Activated B cell treated with CpG ODN at 0.5 μM for 24 hours (primary cell): Measurements from ENCODE around the gene CRYL1. TPM values are rescaled to one million over a fixed set of nuclear protein-coding genes. Genes with fewer than 3 reads are reported as not detected.

Source experiments
- ATAC-seq: fragments of 200-7000 bp; cut with Tn5 transposase; one replicate; pipeline ENCODE4 v1.10.0; 2021; ENCODE audit warnings: low read depth, mild to moderate bottlenecking, moderate library complexity
- CTCF ChIA-PET: fragments of 350-600 bp; sonication (Branson Sonifier 250); formaldehyde crosslinking; loops from one replicate; lab custom pipeline; 2021; ENCODE audit warnings: antibody characterized with exemption; lab: Charles Lee
- POLR2A ChIA-PET: fragments of 350-600 bp; sonication (Branson Sonifier 250); formaldehyde crosslinking; loops from one replicate; lab custom pipeline; 2021; ENCODE audit warnings: antibody characterized with exemption; lab: Charles Lee
- DNase-seq: peaks from one replicate; pipeline ENCODE4 v3.0.0; 2022
- H3K27ac Mint-ChIP-seq: one replicate; pipeline ENCODE4 v1.8.0; 2020; ENCODE audit warnings: mixed read lengths
- H3K27me3 Mint-ChIP-seq: one replicate; pipeline ENCODE4 v1.8.0; 2021; ENCODE audit warnings: mixed read lengths
- H3K36me3 Mint-ChIP-seq: one replicate; pipeline ENCODE4 v1.8.0; 2021; ENCODE audit warnings: low read depth, mixed read lengths
- H3K4me1 Mint-ChIP-seq: one replicate; pipeline ENCODE4 v1.8.0; 2021; ENCODE audit warnings: mixed read lengths
- H3K4me3 Mint-ChIP-seq: one replicate; pipeline ENCODE4 v1.8.0; 2020; ENCODE audit warnings: mild to moderate bottlenecking, mixed read lengths
- H3K9me3 Mint-ChIP-seq: one replicate; pipeline ENCODE4 v1.8.0; 2020; ENCODE audit warnings: mixed read lengths
- intact Hi-C: fragments of 100-400 bp; cut with micrococcal nuclease; formaldehyde crosslinking; loops from one replicate; pipeline ENCODE4 v1.15.1; 2024
- total RNA-seq: library from RNA; stranded (reverse); gene quantifications from 2 replicates; pipeline ENCODE4 v1.2.3, GENCODE V29; 2022
- TF ChIP-seq, protein P1 (sequence below): fragments of 200-600 bp; IDR thresholded peaks from one replicate; pipeline ENCODE4 v1.8.0; 2022; ENCODE audit warnings: antibody characterized with exemption, mild to moderate bottlenecking

Gene CRYL1
- total RNA-seq, 1 donor from 2014 or later, result 9.6 TPM

DNA sequence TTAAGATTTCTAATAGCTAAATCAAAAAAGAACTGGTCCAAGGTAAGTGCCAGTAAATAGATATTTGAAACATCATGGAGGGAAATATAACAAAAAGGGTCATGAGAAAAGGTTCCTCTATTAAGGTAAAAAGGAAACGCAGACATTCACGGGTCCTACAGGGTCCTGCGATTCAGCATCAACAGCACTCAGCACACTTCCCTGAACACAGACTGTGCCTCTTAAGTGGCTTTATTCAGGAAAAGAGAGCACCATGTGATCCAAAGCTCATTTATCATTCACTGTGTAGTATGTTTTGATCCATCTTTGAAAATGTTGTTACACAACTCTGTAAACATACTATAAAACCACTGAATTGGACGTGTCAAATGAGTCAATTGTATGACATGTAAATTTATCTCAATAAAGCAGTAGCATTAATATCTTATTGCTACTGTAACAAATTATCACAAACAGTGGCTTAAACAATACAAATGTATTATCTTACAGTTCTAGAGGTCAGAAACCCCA is 33.7 kb downstream of the CRYL1 start:
- Mint-ChIP-seq H3K27me3 (no peaks in the 10 kb centered on the region), H3K36me3 (peaks cover 9% of the 10 kb centered on the region), H3K27ac (no peak overlapping the region), H3K4me3 (no peak overlapping the region), H3K4me1 (no peaks in the 10 kb centered on the region), H3K9me3 (no peaks in the 10 kb centered on the region)
- TF ChIP-seq, protein P1, sequence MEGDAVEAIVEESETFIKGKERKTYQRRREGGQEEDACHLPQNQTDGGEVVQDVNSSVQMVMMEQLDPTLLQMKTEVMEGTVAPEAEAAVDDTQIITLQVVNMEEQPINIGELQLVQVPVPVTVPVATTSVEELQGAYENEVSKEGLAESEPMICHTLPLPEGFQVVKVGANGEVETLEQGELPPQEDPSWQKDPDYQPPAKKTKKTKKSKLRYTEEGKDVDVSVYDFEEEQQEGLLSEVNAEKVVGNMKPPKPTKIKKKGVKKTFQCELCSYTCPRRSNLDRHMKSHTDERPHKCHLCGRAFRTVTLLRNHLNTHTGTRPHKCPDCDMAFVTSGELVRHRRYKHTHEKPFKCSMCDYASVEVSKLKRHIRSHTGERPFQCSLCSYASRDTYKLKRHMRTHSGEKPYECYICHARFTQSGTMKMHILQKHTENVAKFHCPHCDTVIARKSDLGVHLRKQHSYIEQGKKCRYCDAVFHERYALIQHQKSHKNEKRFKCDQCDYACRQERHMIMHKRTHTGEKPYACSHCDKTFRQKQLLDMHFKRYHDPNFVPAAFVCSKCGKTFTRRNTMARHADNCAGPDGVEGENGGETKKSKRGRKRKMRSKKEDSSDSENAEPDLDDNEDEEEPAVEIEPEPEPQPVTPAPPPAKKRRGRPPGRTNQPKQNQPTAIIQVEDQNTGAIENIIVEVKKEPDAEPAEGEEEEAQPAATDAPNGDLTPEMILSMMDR, result no peak
- CTCF ChIA-PET, result interaction anchor here (1.0 to 7.4 kb wide), 11 partner anchors 93 to 684 kb away, joined by 3 to 91 read pairs (median 4); partner anchors contain the start of genes MRPL57 and SKA3
- POLR2A ChIA-PET, result no interaction called here
- intact Hi-C loops, result loop anchor here (1.0 to 10.0 kb wide), 3 partner anchors 297 to 987 kb away; partner anchors contain the start of gene GJB2
- ATAC-seq (no peak), DNase-seq (no peak)

DNA sequence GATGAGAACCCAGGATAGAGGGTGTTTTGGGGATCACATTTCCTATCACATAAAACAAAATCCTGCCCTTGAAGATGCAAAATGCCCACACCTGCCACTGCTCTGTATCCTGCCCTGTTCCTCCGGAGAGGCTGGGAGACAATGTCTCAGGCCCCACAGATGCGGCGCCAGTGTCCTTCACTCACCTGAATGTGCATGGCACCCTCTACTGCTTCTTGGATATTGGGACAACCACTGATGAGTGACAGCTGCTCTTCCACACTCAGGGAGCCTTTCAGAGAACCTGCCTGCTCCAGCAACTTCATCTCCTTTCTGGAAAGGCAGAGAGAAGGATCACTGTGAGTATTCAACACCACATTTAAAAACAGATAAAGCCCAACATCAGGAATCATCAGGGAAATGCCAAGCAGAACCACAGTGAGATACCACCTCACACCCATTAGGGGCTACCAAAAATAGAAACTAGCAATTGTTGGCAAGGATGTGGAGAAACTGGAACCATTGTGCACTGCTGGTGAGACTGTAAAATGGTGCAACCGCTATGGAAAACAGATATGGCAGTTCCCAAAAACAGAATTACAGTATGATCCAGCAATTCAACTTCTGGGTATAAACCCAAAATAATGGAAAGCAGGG is 36.4 kb downstream of the CRYL1 start:
- ATAC-seq, result no peak
- ChIA-PET CTCF (interaction anchor here (0.7 to 7.4 kb wide), 2 partner anchors 282 to 338 kb away, joined by 3 to 91 read pairs; no protein-coding TSS in a partner anchor), POLR2A (no interaction called here)
- no peaks in the 10 kb centered on the region for H3K9me3 Mint-ChIP-seq
- H3K27ac Mint-ChIP-seq, result no peak overlapping the region
- H3K27me3 Mint-ChIP-seq, result no peaks in the 10 kb centered on the region
- DNase-seq, result no peak
- no peaks in the 10 kb centered on the region for H3K4me1 Mint-ChIP-seq
- H3K36me3 Mint-ChIP-seq, result peaks cover 9% of the 10 kb centered on the region
- no peak overlapping the region for H3K4me3 Mint-ChIP-seq
- TF ChIP-seq, protein P1, result no peak
- intact Hi-C loops, result no loop called here

- ATAC-seq, result no peak
- intact Hi-C loops, result no loop called here
- POLR2A ChIA-PET, result no interaction called here
- Mint-ChIP-seq H3K27ac (no peak overlapping the region), H3K4me1 (no peaks in the 10 kb centered on the region), H3K4me3 (no peak overlapping the region), H3K36me3 (peaks cover 9% of the 10 kb centered on the region), H3K27me3 (no peaks in the 10 kb centered on the region), H3K9me3 (no peaks in the 10 kb centered on the region)
- TF ChIP-seq, protein P1, result no peak
- DNase-seq, result no peak
- CTCF ChIA-PET, result interaction anchor here (1.1 kb wide), 1 partner anchor 341 kb away, joined by 3 read pairs; no protein-coding TSS in a partner anchor
These were observed 37.7 kb downstream of the CRYL1 start for GRCh38 chr13:20487927-20488326.

DNA sequence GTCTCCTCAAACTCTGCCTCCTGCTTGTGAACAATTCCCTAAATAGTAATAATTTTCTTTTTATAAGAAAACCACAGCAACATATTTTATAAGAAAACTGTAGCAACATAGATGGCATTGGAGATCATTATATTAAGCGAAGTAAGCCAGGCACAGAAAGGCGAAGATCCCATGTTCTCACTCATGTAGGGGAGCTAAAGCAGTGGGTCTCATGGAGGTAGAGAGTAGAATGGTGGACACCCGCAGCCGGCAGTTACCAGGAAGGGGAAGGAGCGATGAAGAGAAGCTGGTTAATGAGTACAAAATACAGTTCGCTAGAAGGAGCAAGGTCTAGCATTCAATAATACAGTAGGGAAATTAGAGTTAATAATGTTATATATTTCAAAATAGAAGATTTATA is 42.9 kb downstream of the CRYL1 start:
- ChIA-PET CTCF (no interaction called here), POLR2A (no interaction called here)
- Mint-ChIP-seq H3K4me3 (no peak overlapping the region), H3K27ac (no peak overlapping the region), H3K9me3 (no peaks in the 10 kb centered on the region), H3K36me3 (no peaks in the 10 kb centered on the region), H3K4me1 (no peaks in the 10 kb centered on the region), H3K27me3 (no peaks in the 10 kb centered on the region)
- TF ChIP-seq, protein P1, result no peak
- ATAC-seq (no peak), DNase-seq (no peak)
- intact Hi-C loops, result no loop called here

DNA sequence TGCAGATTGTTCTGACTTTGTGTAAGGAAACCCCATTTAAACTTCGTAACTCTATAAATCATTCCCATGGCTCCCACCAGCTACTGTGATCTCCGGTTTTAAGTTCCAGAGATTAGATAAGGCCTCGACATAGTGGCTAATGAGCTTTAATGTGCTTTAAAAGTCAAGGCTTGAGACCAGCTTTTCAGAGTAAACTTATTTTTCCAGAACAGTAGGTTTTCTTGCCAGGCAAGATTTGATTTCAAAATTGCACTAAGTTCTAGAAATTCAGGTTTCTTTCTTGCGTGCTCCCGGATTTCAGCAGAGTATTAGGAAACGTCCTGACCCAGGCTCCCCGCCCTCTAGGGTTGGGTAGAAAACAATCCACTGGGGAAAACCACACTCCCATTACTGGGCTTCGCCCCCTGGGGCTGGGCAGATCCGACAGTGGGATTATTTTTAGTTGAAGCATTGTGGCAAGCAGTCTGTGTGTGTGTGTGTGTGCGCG is 43.3 kb downstream of the CRYL1 start:
- intact Hi-C loops, result no loop called here
- H3K27me3 Mint-ChIP-seq, result no peaks in the 10 kb centered on the region
- CTCF ChIA-PET, result no interaction called here

More for the DNA sequence above, 43.3 kb downstream of the CRYL1 start:
- DNase-seq (no peak), ATAC-seq (no peak)
- peaks cover under 1% of the 10 kb centered on the region for H3K4me1 Mint-ChIP-seq
- H3K36me3 Mint-ChIP-seq, result no peaks in the 10 kb centered on the region
- TF ChIP-seq, protein P1, result no peak
- H3K4me3 Mint-ChIP-seq, result no peak overlapping the region
- no peaks in the 10 kb centered on the region for H3K9me3 Mint-ChIP-seq
- POLR2A ChIA-PET, result no interaction called here
- H3K27ac Mint-ChIP-seq, result no peak overlapping the region
